Left lung (tissue), 10 donors: Measurements from ENCODE around the gene RBFOX2. TPM values are rescaled to one million over a fixed set of nuclear protein-coding genes. Genes with fewer than 3 reads are reported as not detected.

Experiments
- ATAC-seq: fragments of 200-7000 bp; cut with Tn5 transposase; one replicate; pipeline ENCODE4 v1.9.1; 2020; ENCODE audit warnings: moderate library complexity
- DNase-seq, 4 donors: peaks; one replicate each; pipeline ENCODE4 v3.0.0-alpha.2; 2013 to 2020
- H3K27ac ChIP-seq, 2 donors: fragments of 200-600 bp; sonication (generic) in 1 of 2; one replicate each; pipeline versions ENCODE4 v1.5.0 to v1.8.0; 2020 to 2021
- H3K27me3 ChIP-seq, 2 donors: fragments of 200-600 bp; sonication (generic) in 1 of 2; one replicate each; pipeline versions ENCODE4 v1.5.0 to v1.8.0; 2020 to 2021
- H3K36me3 ChIP-seq, 2 donors: fragments of 200-600 bp; sonication (generic) in 1 of 2; one replicate each; pipeline versions ENCODE4 v1.5.0 to v1.8.0; 2020 to 2021
- H3K4me1 ChIP-seq, 2 donors: fragments of 200-600 bp; one replicate each; pipeline ENCODE4 v1.8.0; 2021
- H3K4me3 ChIP-seq, 2 donors: fragments of 200-600 bp; sonication (generic) in 1 of 2; one replicate each; pipeline versions ENCODE4 v1.5.0 to v1.8.0; 2020 to 2021; ENCODE audit warnings: mild to moderate bottlenecking in 1 of 2
- H3K9me3 ChIP-seq, 2 donors: fragments of 200-600 bp; sonication (generic) in 1 of 2; one replicate each; pipeline versions ENCODE4 v1.5.0 to v1.8.0; 2020 to 2021
- CTCF ChIP-seq, 2 donors: fragments of 200-600 bp; sonication (generic) in 1 of 2; IDR thresholded peaks; one replicate each; pipeline versions ENCODE4 v1.5.0 to v1.8.0; 2021; ENCODE audit warnings: antibody characterized with exemption in 2 of 2
- intact Hi-C, 2 donors: fragments of 100-400 bp; cut with DNase I; formaldehyde crosslinking; loops; one replicate each; pipeline versions ENCODE4 v1.11.2 to v1.14.2; 2022
- polyA plus RNA-seq, 6 donors: library from polyadenylated mRNA; unstranded; fragments of 120-200 nt; gene quantifications; one replicate each; pipeline ENCODE4 v1.2.1, GENCODE V29; 2013; ENCODE audit not compliant: insufficient read length in 6 of 6
- total RNA-seq, 2 donors: library from RNA; stranded (reverse); fragmentation: NEBNext Ultra II Directional; extraction: Animal tissue kit (Norgen Biotek cat#: 25700); gene quantifications; one replicate each; pipeline ENCODE4 v1.2.1, GENCODE V29; 2021
- donor health status: DM: no; HTN: yes; CAD: no.
- donor health status: DM: no; HTN: no; CAD: no.

Gene RBFOX2
- total and polyA plus RNA-seq, 8 donors = 63.1 to 171 (median 154) TPM

- intact Hi-C loops = no loop called here
- no peaks in the 10 kb centered on the region for H3K27me3 ChIP-seq
- no peak for DNase-seq
- H3K4me3 ChIP-seq = no peak overlapping the region
- no peak for TF ChIP-seq CTCF (IDR thresholded peaks at IDR 0.05)
- no peaks in the 10 kb centered on the region for H3K36me3 ChIP-seq
- no peak overlapping the region for H3K27ac ChIP-seq
- H3K9me3 ChIP-seq = no peaks in the 10 kb centered on the region
- no peaks in the 10 kb centered on the region for H3K4me1 ChIP-seq
- ATAC-seq = no peak
Observed at GRCh38 chr22:35860837-35861236, 167.8 kb downstream of the RBFOX2 start.

- H3K4me1 ChIP-seq = no peaks in the 10 kb centered on the region
- no peaks in the 10 kb centered on the region for H3K36me3 ChIP-seq
- H3K27ac ChIP-seq = no peak overlapping the region
- no peak for TF ChIP-seq CTCF (IDR thresholded peaks at IDR 0.05)
- DNase-seq = no peak
- intact Hi-C loops = no loop called here
- H3K4me3 ChIP-seq = no peak overlapping the region
- no peak for ATAC-seq
- no peaks in the 10 kb centered on the region for H3K9me3 ChIP-seq
- H3K27me3 ChIP-seq = no peaks in the 10 kb centered on the region
Observed at GRCh38 chr22:35860087-35860733, 168.4 kb downstream of the RBFOX2 start.

- TF ChIP-seq CTCF (IDR thresholded peaks at IDR 0.05) = no peak
- Histone ChIP-seq H3K27ac (no peak overlapping the region), H3K4me3 (no peak overlapping the region), H3K27me3 (no peaks in the 10 kb centered on the region), H3K4me1 (no peaks in the 10 kb centered on the region), H3K9me3 (no peaks in the 10 kb centered on the region), H3K36me3 (no peaks in the 10 kb centered on the region)
- no peak for ATAC-seq
- intact Hi-C loops = no loop called here
- no peak for DNase-seq
Observed at GRCh38 chr22:35854334-35854733, 174.3 kb downstream of the RBFOX2 start.

- Histone ChIP-seq H3K9me3 (no peaks in the 10 kb centered on the region), H3K27me3 (no peaks in the 10 kb centered on the region), H3K4me3 (no peak overlapping the region), H3K4me1 (no peaks in the 10 kb centered on the region), H3K36me3 (no peaks in the 10 kb centered on the region), H3K27ac (no peak overlapping the region)
- intact Hi-C loops = no loop called here
- ATAC-seq (no peak), DNase-seq (no peak)
- TF ChIP-seq CTCF (IDR thresholded peaks at IDR 0.05) = no peak
Observed at GRCh38 chr22:35852076-35852475, 176.5 kb downstream of the RBFOX2 start.

- intact Hi-C loops = no loop called here
- Histone ChIP-seq H3K4me1 (no peaks in the 10 kb centered on the region), H3K4me3 (no peak overlapping the region), H3K27me3 (no peaks in the 10 kb centered on the region), H3K27ac (no peak overlapping the region), H3K9me3 (no peaks in the 10 kb centered on the region), H3K36me3 (no peaks in the 10 kb centered on the region)
- DNase-seq (no peak), ATAC-seq (no peak)
- no peak for TF ChIP-seq CTCF (IDR thresholded peaks at IDR 0.05)
Observed at GRCh38 chr22:35850831-35851230, 177.8 kb downstream of the RBFOX2 start.
